Stimulated activated CD4-positive, alpha-beta T cell treated with anti-CD3 and anti-CD28 coated beads, TNF-alpha, amount 100 ng/mL, for 24 hours (primary cell): ENCODE measurements around the gene GPR3.
"Not testable (repeated sequence)": the region's sequence is repeated elsewhere in the genome, so short reads cannot be mapped to it uniquely, and the experiment has no call there.

Experiments used
- DNase-seq, 3 experiments: peaks; one replicate each; pipeline ENCODE4 v3.0.0-alpha.2; 2020; ENCODE audit warnings: low read depth in 3 of 3

GPR3 gene

DNA sequence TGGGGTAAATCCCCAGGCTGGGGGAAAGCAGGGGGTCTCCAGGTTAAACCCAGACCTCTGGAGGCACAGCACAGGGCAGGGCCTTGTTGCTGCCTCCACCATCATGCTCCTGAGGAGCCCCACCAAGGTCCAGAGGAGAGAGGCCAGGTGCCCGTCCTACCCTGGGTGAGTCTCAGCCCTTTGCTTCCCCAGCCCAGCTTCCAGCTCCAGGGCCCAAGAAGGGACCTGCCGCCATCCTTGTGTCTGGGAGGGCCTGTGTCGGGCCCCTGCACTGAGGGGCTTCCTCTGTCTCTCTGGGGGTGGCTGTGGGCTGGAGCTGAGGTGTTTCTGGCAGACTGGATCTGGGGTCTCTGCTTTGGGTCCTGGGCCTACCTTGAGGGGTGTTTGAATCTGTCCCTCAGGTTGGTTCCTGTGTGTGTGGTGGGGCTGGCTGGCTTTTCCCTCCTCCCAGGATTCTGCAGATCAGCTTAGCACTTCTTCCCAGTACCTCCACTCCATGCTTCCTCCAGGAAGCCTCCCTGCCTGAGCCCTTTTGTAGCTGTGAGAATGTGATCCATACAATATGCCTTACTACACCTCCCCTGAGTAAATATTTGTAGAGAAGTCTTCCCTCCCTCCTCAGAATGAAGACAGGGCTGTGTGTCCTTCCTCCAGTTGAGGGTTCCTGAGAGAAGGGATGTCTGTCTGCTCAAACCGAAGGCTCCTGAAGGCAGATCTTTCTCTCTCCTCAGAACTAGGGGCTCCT is 6.2 kb downstream of the GPR3 start:
- DNase-seq, result no peak

DNA sequence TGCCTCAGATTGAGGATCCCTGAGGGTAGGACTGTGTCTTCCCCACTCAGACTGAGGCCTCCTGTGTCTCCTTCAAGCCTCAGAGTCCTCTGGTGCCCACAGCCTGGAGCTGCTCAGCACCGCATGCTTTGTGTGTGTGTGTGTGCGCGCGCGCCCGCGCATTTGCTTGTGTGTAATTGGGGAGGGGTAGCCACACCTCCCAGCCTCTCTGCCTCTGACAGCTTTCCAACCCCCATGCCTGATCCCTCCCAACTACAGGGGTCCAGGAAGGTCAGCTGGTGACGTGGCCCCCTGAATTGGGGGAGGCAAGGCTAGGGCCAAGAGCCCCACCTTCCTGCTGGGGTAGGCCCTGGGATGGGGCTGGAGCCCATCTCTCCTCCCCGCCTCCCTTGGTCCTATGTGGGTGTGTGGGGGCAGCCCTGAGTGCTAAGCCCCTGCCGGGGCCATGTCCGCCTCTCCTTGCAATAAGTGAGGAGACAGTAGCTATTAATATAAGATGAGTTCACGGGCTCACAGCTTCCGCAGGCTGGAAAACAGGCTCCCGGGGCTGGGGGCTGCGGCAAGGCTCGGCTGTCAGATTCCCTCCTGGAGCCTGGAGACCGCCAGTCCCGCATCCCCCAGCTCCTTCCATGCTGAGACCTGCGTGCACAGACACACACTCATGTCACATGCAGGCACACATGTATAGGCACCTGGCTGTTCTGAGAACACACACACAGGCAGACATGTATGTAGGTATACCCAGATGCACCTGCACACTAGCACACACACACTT is 7.0 kb downstream of the GPR3 start:
- DNase-seq, result no peak

DNA sequence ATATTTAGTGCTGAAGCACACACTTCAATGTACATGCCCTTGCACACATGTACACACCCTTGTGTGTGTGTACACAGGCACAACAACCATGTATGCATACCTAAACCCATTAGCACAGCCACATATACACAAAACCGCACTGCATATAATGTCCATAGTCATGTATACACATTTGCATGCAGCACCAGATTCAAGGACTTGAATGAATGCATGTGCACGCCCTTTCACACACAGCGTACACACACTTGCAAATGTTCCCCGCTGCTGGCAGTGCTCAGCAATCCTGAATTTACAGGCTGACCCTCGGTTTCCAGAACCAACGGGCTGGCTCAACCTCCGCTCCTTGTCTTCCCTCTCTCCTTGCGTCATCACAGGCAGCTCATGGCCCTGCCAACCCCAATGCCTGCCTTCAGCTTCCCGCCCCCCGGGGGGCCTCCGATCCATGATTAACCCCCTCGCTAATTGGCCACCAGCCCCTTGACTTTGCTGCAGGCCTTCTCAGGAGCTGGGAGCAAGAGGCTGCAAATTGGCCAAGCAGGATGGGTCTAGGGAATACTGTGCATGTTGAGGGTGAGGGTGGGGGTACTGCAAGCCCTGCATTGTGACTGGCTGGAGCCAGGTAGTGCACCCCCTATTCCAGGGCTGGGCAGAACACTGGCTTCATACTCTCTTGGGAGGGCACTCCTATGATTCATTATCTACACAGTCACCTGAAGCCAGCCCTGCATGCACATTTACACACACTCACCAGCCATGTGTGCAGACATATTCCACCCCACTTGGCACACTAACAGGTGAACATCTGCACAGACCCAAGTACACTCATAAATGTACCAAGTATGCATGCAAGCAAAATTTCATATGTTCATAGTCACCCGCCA is 7.9 kb downstream of the GPR3 start:
- DNase-seq, result no peak

DNA sequence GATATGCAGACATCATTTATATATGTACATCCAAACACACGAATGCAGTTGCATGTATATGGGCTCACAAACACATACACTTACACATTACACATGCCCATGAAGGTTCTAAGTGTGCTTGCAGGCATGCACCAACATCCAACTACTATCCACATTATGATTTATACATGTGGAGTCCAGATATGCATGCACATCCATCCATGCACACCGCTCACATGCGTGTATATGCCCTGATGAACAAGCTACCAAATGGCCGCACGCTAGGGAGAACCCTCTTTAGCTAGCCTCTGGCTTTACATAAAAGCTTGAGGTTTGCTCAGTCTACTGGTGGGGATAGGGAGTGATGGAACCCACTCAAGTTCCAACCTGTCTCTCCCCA is 8.5 kb downstream of the GPR3 start:
- no peak for DNase-seq

DNA sequence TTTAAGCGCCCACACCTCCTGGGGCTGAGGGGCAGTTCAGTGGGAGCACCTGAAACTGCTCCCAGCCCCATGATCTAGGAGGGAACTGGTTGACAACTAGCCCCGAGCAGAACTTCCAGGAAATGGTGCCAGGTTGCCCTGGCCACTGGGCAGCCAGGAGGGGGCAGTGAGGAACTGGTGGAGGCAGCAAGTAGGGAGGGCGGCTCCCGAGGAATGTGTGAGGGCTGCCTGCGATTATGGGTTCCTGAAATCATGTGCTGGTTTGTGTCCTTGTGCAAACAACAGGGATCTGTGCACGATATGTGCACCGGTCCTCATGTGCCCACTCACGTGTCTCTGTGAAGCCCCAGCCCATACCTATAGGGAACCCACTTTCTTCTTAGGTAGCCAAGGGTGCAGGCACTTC is 9.9 kb downstream of the GPR3 start:
- DNase-seq, result no peak

DNA sequence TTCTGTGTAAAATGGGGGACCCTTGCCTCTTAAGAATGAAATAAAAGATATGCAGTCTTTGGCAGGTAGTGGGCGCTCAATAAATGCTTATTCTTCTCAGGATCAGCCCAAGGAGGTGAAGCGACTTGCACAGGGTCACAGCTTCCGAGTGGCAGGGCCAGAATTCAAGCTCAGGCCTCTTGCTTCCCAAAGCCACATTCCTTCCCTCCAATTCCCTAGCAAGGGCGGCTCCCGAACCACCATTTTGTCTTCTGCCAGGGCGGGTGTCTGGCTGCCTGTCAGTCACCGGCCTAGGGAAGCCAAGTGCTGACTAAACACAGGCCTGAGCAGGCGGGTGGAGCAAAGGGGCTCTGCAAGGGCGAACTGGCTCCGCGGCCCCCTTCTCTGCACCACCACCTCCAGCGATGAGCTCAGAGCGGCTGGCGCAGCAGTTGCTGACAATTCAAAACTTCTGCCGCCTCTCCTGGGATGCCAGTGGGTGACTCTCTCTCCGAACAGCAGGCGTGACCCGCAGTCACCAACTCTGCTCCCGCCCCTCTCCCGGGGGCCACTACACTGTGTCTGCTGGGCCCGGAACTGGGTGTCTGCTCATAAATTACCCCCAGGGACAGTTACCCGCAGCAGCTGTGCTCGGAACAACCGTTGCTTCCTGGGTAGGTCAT is 10.8 kb downstream of the GPR3 start:
- no peak for DNase-seq

DNA sequence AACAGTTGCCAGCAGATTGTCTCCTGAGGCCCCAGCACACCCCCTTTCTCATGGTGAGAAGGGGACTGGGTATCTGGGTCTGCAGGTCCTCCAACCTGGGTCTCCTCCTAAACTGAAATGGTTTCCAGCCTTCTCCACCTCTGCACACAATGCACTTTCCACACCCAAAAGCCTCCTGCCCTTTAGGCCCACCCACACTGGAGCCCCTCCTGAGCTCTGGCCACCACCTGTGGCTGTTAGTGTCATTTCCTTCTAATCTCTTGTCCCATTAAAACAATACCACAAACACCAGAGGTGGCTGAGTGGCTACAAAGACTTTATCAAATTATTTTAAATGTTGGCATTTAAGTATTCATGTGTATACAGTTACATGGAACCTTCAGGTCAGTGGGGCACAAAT is 11.5 kb downstream of the GPR3 start:
- no peak for DNase-seq

DNA sequence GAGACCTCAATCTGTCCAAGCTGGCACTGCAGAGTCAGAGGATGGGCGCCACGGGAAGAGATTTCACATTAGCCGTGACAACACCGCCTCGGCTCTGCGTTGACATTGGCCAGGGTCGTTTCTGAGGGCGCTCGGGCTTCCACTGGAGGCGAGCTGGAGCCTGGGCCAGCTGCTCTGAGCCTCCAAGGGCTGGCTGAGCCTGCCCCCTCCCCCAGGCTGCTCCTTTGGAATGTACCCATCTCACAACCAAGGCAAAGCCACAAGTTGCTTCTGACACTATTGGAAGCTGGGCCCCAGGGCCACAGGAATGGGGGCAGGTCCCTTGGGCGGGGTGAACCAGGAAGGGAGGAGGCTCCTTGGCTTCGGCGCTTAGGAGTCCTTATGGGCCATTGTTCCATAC is 12.7 kb downstream of the GPR3 start:
- DNase-seq, result no peak

DNA sequence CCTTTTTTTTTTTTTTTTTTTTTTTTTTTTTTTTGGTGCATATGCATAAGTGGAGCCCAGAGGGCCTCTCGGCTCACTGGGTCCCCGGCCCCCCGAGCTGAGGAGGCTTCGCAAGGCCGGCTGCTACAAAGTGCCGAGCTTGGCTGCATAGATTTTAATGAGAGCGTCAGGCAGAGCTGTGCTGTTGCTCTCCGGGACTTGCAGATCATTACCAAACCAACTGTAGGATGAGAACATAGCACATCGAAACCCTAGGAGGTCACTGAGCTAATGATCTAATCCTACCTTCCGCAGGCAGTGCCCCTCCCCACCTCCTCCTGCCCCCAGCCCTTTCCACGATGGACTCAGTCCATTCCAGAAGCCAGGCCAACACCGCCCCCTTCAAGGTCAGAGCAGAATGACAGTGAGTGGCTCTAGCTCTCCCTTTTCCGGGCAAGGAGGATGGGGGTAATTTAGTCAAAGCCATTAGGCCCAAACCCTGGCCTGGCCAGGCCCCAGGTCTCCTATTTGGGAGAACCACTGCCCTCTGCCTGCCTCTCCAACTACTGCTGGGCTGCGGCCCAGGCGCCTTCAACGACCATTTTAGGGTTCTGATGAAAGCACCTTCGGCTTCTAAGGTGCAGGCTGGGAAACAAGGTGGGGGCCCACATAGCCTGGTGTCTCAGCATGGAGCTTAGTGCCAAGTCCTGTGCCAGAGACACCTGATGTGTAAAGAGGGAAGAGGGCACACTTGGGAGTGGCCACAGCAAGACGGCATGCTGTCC is 13.4 kb downstream of the GPR3 start:
- not testable (repeated sequence) for DNase-seq

DNA sequence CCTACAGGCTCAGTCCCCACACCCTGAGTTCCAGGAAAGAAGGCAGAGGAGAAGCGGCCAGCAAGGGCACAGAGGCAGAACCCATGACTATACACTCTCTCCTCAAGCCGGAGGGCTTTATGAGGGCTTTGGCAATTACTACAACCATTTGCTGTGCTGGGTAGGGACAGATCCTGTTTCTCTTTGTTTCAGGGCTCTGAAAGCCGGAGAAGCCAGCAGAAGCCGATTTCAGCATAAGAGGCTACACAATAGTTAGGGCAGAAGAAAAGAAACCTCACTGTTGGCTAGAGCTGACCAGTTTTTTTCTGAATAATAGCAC is 13.9 kb downstream of the GPR3 start:
- DNase-seq, result no peak

DNA sequence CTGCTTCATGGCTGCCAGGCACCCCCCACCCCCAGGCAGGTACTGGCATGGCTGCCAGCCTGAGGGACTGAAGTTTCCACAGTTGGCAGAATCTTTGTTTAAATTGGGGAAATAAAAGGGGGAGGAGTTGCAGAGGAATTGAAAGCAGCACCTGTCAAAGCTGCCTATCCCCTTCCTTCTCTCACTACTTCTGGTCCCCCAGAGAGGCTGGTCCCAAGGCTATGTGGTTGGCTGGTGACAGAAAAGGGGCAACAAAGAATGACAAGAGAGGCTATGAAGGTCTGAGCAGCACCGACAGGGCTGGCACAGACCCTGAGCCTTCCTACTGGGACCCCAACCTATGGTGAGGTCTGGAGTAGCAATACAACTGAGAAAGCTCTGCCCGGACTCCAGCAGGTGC is 14.4 kb downstream of the GPR3 start:
- DNase-seq, result not testable (repeated sequence)

DNA sequence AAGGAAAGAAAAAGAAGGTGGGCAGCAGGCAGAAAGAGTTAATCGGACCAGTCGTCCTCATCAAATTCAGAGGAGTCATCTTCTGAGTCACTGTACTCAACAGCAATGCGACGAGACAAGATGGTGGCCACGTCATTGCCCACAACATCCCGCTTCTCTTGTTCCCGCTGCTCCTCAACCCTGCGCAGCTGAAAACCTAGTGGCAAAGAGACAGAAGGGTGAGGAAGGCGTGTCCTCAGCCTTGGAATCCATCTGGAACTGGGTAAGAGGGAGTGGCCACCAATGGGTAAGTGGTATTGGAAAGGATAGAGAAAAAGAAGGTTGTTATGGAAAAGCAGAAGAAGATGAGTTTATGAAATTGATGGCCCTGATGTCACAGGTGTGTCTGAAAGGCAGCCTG is 15.7 kb downstream of the GPR3 start:
- no peak for DNase-seq

DNA sequence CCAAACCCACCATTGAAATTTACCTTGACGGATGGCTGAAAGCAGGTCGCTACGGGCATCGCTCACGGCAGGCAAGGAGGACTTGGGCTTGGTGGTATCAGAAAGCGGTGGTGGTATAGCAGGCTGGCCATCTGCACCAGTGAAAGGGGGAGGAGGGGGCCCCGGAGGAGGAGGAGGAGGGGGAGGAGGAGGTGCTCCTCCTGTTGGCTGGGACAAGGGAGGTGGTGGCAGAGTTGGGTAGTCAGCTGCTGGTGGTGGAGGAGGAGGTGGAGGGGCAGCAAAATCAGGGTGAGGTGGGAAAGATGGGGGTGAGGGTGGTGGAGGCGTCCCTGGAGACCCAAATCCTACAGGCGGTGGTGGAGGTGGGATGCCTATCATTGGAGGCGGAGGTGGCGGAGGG is 17.2 kb downstream of the GPR3 start:
- DNase-seq, result no peak

DNA sequence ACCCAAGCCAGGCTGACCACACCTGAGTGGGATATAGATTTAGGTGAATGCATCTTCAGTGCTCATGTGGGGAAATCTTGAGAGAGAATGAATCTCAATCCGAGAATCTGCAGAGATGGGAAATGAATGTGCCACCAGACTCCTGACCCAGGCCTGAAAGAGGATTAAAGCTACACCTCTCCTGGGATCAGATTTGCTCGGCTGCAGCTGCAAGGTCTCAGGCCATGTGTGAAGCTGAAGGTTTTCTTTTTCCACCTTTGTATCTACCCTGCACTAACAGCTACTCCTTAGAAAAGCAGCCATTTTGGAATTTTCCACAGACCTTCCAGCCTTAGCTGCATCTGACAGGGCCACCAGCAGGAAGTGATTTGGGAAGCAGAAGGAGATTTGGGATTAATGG is 18.3 kb downstream of the GPR3 start:
- DNase-seq, result no peak

DNA sequence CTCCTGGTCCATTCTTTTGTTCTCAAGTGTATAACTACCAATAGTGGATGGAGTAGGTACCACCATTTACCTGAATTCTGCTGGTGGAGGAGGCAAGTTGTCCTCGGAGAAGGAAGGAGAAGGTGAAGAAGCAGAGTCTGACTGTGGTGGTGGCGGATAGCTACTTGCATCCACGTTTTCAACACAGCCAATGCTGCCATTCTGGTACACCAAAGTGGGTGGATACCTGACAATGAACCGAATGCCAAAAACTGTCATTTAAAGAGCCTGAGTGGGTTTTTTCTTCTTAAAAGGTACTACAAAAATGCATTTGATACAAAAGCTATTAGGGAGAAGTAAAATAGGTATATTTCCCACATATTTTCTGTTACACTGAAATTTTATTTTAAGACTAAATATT is 20.1 kb downstream of the GPR3 start:
- no peak for DNase-seq

DNA sequence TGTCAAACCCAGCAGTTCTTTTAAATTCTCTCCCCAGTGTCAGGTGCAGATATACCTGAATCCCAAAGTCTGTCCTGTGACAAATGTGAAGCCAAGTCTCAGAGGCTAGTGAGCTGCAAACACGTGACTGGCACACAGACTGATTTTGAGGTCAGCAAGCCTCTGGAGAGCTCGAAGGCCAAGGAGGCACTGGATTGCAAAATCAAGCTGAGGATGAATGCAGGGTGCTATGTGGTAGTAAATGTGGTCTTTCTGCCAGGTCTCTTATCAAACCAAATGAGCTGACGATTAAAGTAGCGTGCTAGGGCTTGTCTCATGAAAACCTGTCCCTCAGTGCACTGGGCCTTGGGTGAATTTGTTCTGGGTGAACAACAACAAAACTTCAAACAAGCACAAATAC is 20.6 kb downstream of the GPR3 start:
- no peak for DNase-seq

DNA sequence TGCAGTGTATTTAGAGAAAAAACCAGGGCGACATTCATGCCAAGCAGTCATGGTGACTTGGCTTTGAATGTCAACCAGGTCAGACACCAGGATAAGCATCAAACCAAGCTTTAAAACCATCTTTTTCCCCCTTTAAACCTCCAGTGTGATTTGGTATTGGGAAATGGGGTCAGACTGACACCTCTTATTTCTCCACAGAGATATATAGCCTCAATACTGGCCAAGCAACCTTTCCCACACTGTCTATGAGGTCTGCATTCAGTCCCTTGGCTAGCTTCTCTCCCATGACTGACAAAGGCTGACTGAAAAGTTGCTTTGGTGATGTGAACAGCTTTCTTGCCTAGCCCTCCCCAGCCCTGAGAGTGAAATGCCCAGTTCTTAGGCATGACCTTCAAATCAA is 21.7 kb downstream of the GPR3 start:
- no peak for DNase-seq

DNA sequence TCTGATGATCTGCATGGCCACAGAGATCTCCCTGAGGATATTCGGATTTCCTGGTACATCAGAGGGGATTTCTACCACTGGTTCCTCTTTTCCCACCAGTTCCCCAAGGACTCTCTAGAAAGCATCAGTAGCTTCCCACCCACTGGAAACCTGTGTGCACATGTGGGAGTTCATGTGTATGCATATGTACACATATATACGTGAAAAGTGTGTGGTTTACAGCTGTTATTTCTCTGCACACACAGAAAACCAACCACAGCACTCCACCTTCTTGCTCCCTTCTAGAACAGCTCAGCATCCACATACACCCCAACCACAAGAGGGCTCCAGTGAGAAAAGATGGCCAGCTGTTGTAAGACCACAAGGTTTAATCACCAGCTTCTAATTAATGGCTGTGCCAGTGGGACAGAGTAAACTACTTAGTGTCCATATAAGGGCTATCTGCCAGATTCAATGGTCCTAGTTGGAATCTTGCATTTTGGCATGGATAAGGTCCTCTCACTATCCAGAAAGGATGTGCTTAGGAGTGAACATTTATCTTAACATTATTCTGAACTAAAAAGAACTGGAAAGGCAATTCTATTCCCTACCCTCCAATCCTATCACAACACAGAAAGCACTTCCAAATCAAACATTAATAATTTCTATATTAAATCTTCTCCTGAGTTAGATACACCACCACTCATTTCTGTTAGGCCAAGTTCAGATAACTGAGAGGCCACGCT is 24.1 kb downstream of the GPR3 start:
- DNase-seq, result peak in 2 of 3 experiments; percentile 34 to 54

DNA sequence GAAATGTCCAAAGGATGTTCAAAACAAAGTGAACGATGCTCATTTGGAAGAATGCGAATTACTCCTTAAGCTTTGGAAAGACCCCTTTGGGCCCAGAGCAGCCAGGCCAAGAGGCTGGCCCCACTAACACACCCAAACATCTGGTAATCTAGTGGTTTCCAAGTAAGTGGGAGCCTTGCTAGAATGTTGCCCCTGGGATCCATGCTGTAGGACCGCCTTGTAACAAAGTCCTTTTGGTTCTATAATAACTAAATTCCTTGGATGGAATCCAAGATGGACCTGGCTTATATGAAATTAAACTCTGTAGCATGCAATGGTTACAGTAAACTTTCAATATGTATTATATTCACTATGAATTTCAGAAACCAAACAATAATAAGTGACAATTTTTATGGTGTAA is 25.3 kb downstream of the GPR3 start:
- no peak for DNase-seq

DNA sequence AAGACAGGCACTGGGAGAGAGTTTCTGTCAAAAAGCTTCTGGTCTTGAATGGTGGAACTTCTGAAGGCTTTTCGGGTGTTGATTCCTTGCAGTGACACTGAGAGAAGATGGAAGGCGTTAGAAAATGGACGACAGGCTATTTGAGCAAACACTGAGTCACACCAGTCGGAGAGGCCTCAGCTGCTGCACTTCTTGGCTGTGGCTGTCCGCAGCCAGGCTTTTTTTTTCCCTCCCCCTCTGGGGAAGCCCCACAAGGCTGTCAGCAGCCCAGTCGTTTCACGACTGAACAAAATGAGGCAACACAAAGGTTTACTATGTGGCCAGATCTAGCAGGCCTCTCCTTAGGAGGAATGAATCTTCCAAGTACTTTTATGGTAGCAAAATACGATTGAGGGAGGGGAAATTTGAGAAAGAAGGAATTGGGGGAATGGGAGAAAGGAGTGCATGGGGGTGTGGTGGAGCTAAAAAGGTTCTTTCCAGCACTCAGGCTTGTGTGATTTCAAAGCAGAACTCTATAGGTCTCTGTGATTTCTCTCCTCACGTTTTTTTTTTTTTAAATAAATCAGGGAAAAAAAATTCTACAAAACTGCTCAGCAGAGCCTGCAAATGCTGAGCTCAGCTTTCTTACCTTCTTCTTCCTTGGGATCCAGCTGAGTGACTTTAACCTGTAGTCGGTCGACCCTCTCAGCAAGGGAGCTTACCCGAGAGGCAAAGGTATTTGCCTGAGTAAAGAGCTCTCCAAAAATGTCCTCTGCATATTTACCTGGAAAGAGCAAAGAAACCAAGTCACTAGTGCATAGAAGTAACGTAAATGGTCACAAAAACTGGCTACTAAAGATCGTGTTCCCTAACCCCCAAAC is 26.1 kb downstream of the GPR3 start:
- DNase-seq, result peak in 2 of 3 experiments; percentile 30 to 56
